HG03095 (cell line): ENCODE measurements around the gene AMMECR1.
"Not testable (repeated sequence)": the region's sequence is repeated elsewhere in the genome, so short reads cannot be mapped to it uniquely, and the experiment has no call there.

Source experiments
- ATAC-seq: cut with Tn5 transposase; IDR thresholded peaks from one replicate; pipeline ENCODE4 v1.9.1; 2021; ENCODE audit warnings: moderate library complexity; ENCODE audit not compliant: unreplicated experiment

AMMECR1 gene

GRCh38 chrX:110173192-110174175, 144.4 kb downstream of the AMMECR1 start:
- ATAC-seq = no peak

- peak; percentile 97 for ATAC-seq
Observed at GRCh38 chrX:110172215-110172614, 145.7 kb downstream of the AMMECR1 start.

GRCh38 chrX:110171442-110171841, 146.4 kb downstream of the AMMECR1 start:
- no peak for ATAC-seq

GRCh38 chrX:110170029-110170428, 147.9 kb downstream of the AMMECR1 start:
- no peak for ATAC-seq

GRCh38 chrX:110168585-110168984, 149.3 kb downstream of the AMMECR1 start:
- ATAC-seq = no peak

- no peak for ATAC-seq
Observed at GRCh38 chrX:110167952-110168451, 149.9 kb downstream of the AMMECR1 start.

GRCh38 chrX:110163488-110163887, 154.4 kb downstream of the AMMECR1 start:
- ATAC-seq = no peak

GRCh38 chrX:110162867-110163266, 155.0 kb downstream of the AMMECR1 start:
- no peak for ATAC-seq

- ATAC-seq = no peak
Observed at GRCh38 chrX:110162131-110162530, 155.8 kb downstream of the AMMECR1 start.

- no peak for ATAC-seq
Observed at GRCh38 chrX:110161361-110161686, 156.6 kb downstream of the AMMECR1 start.

- no peak for ATAC-seq
Observed at GRCh38 chrX:110159865-110160264, 158.0 kb downstream of the AMMECR1 start.

- no peak for ATAC-seq
Observed at GRCh38 chrX:110159235-110159634, 158.7 kb downstream of the AMMECR1 start.

GRCh38 chrX:110157444-110157843, 160.4 kb downstream of the AMMECR1 start:
- no peak for ATAC-seq

- ATAC-seq = no peak
Observed at GRCh38 chrX:110156167-110156754, 161.6 kb downstream of the AMMECR1 start.

GRCh38 chrX:110155759-110156158, 162.1 kb downstream of the AMMECR1 start:
- ATAC-seq = no peak

- ATAC-seq = not testable (repeated sequence)
Observed at GRCh38 chrX:110154328-110154727, 163.6 kb downstream of the AMMECR1 start.

GRCh38 chrX:110153896-110154295, 164.0 kb downstream of the AMMECR1 start:
- no peak for ATAC-seq

GRCh38 chrX:110153244-110153643, 164.6 kb downstream of the AMMECR1 start:
- ATAC-seq = no peak

GRCh38 chrX:110146521-110146920, 171.4 kb downstream of the AMMECR1 start:
- peak; percentile 56 for ATAC-seq

GRCh38 chrX:110145854-110146253, 172.0 kb downstream of the AMMECR1 start:
- ATAC-seq = peak; percentile 60

GRCh38 chrX:110145311-110145710, 172.6 kb downstream of the AMMECR1 start:
- ATAC-seq = no peak
